Measurements from ENCODE around the gene SERTAD3. TPM values are rescaled to one million over a fixed set of nuclear protein-coding genes. Genes with fewer than 3 reads are reported as not detected.

Gene SERTAD3
- total RNA-seq, 5 donors from 2014 or later (not counting 1 experiment from before 2014, with no cell fraction given) = 17.4 to 26.7 (median 24.7) TPM

DNA sequence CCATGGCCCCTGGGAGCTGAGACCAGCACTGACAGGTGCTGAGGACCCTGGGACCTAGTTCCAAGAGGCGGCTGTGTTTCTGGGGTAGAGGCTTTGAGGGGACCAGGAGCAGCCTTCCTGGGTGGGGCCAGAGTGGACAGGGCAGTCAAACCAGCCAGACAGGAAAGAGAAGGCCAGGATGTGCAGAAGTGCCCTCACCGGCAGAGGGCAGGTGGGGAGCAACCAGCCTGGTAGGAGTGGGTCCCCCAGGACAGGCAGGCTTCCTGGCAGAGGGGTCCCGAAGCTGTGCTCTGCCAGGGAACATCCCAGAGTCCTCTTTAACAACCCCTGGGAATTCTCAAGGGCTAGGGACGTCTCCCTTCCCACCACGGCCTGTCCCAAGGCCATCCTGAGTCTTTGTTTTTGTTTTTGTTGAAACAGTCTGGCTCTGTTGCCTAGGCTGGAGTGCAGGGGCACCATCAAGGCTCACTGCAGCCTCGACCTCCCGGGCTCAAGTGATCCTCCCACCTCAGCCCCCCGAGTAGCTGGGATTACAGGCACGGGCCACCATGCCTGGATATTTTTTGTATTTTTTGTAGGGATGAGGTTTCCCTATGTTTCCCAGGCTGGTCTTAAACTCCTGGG lies 51.1 kb downstream of the SERTAD3 start:
- no peaks in the 10 kb centered on the region for H3K9me3 ChIP-seq
- DNase-seq (no peak), ATAC-seq (replicated peaks in 1 of 4) (peak in 1 of 4 experiments; percentile 23)
- H3K27me3 ChIP-seq (replicated peaks in 1 of 2; ENCODE audit: control insufficient read depth in 2 of 2, extremely low read depth in 1 of 2, insufficient read depth in 2 of 2, low read length in 1 of 2) = peaks cover 0 to 9% of the 10 kb centered on the region in 2 experiments
- Mint-ChIP-seq H3K9me3 (no peaks in the 10 kb centered on the region), H3K27me3 (no peaks in the 10 kb centered on the region), H3K4me3 (no peak overlapping the region), H3K27ac (no peak overlapping the region), H3K36me3 (no peaks in the 10 kb centered on the region), H3K4me1 (no peaks in the 10 kb centered on the region)
- 46% methylated on average over 3 of the region's 9 CpGs for WGBS (ENCODE audit: insufficient coverage)
- ChIA-PET CTCF (no interaction called here), POLR2A (no interaction called here)
- H3K27ac ChIP-seq (ENCODE audit: low read length) = no peak overlapping the region
- no peaks in the 10 kb centered on the region for H3K36me3 ChIP-seq (ENCODE audit: control insufficient read depth in 2 of 2, extremely low read depth in 1 of 2, insufficient read depth in 1 of 2, low read length in 1 of 2)
- H3K4me3 ChIP-seq (ENCODE audit: control insufficient read depth in 1 of 2, extremely low read depth in 1 of 2, low read length in 1 of 2) = no peak overlapping the region
- no peaks in the 10 kb centered on the region for H3K4me1 ChIP-seq (ENCODE audit: control insufficient read depth in 1 of 2, extremely low read depth in 1 of 2, insufficient read depth in 2 of 2, low read length in 2 of 2)

DNA sequence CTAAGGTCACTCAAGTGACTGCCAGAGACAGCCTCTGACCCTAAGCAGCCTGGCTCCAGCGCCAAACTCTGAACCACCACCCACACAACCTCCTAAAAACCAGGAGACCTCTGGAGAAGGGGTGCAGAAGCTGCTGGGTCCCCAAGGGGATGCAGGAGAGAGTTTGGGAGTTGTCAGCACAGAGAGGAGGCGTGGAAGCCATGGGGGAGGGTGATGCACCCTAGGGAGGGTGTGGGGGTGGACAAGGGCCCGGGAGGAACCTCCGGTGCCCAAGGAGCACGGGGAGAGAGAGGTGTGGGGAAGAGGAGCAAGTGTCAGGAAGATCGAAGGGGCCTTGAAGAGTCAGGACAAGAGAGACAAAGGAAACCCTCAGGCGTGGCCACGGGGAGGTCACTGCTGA lies 52.0 kb downstream of the SERTAD3 start:
- Histone ChIP-seq H3K36me3 (ENCODE audit: control insufficient read depth in 2 of 2, extremely low read depth in 1 of 2, insufficient read depth in 1 of 2, low read length in 1 of 2) (no peaks in the 10 kb centered on the region), H3K27ac (ENCODE audit: low read length) (no peak overlapping the region), H3K27me3 (replicated peaks in 1 of 2; ENCODE audit: control insufficient read depth in 2 of 2, extremely low read depth in 1 of 2, insufficient read depth in 2 of 2, low read length in 1 of 2) (peaks cover 0 to 9% of the 10 kb centered on the region in 2 experiments), H3K9me3 (no peaks in the 10 kb centered on the region), H3K4me3 (ENCODE audit: control insufficient read depth in 1 of 2, extremely low read depth in 1 of 2, low read length in 1 of 2) (no peak overlapping the region), H3K4me1 (ENCODE audit: control insufficient read depth in 1 of 2, extremely low read depth in 1 of 2, insufficient read depth in 2 of 2, low read length in 2 of 2) (no peaks in the 10 kb centered on the region)
- no peaks in the 10 kb centered on the region for H3K36me3 Mint-ChIP-seq
- CTCF ChIA-PET = no interaction called here
- no peak overlapping the region for H3K27ac Mint-ChIP-seq
- H3K4me1 Mint-ChIP-seq = peaks cover 0 to 2% (median 0%) of the 10 kb centered on the region in 3 donors
- ATAC-seq (replicated peaks in 1 of 4) (no peak), DNase-seq (no peak)
- POLR2A ChIA-PET = no interaction called here
- no peak overlapping the region for H3K4me3 Mint-ChIP-seq
- WGBS (ENCODE audit: insufficient coverage) = 78% methylated on average over 6 of the region's 8 CpGs
- H3K27me3 Mint-ChIP-seq = no peaks in the 10 kb centered on the region
- H3K9me3 Mint-ChIP-seq = no peaks in the 10 kb centered on the region

Other genes with a start within 250 kb of the SERTAD3 start
- not detected for gene TTC9B, start 226.0 kb downstream of the SERTAD3 start, total RNA-seq
- gene CCNP, start 217.6 kb downstream of the SERTAD3 start, total RNA-seq = 1 to 10 TPM in 4 of 5 donors, under 1 TPM in 1; 0.82 to 2.3 (median 1.2) TPM
- 100 to 1,000 TPM; 169 to 218 (median 172) TPM for gene AKT2, start 159.0 kb downstream of the SERTAD3 start, total RNA-seq
- 10 to 100 TPM; 12.4 to 14.8 (median 14.5) TPM for gene C19orf47, start 95.9 kb downstream of the SERTAD3 start, total RNA-seq
- 100 to 1,000 TPM in 3 of 5 donors, 10 to 100 TPM in 2; 71.0 to 120 (median 118) TPM for gene PLD3, start 95.6 kb downstream of the SERTAD3 start, total RNA-seq
- gene HIPK4, start 54.2 kb downstream of the SERTAD3 start, total RNA-seq = under 1 TPM in 4 of 5 donors, not detected in 1; 0.16 to 0.20 (median 0.18) TPM
- 1 to 10 TPM; 2.0 to 4.4 (median 2.8) TPM for gene PRX, start 31.0 kb downstream of the SERTAD3 start, total RNA-seq
- gene SERTAD1, start 18.3 kb downstream of the SERTAD3 start, total RNA-seq = 10 to 100 TPM; 10.9 to 25.4 (median 13.3) TPM
- 10 to 100 TPM in 3 of 5 donors, 1 to 10 TPM in 2; 6.8 to 20.3 (median 16.4) TPM for gene BLVRB, start 21.4 kb upstream of the SERTAD3 start, total RNA-seq
- gene SPTBN4, start 22.7 kb upstream of the SERTAD3 start, total RNA-seq = 1 to 10 TPM in 1 of 5 donors, under 1 TPM in 4; 0.37 to 1.2 (median 0.66) TPM
- gene SHKBP1, start 132.5 kb upstream of the SERTAD3 start, total RNA-seq = 100 to 1,000 TPM; 117 to 153 (median 142) TPM
- 100 to 1,000 TPM in 4 of 5 donors, 10 to 100 TPM in 1; 90.9 to 215 (median 160) TPM for gene LTBP4, start 157.0 kb upstream of the SERTAD3 start, total RNA-seq
- 10 to 100 TPM in 3 of 5 donors, 1 to 10 TPM in 2; 7.1 to 19.0 (median 13.1) TPM for gene NUMBL, start 246.3 kb upstream of the SERTAD3 start, total RNA-seq

Data from T-cell (primary cell).